NAMALWA (cell line): ENCODE results near the gene TRIM47.
A peak's percentile ranks its signal among the peaks of the same experiment; 100 is the strongest.
"Not testable (repeated sequence)": the region's sequence is repeated elsewhere in the genome, so short reads cannot be mapped to it uniquely, and the experiment has no call there.

Experiments
- DNase-seq: peaks from one replicate; pipeline ENCODE4 v3.0.0-alpha.2; 2015; ENCODE audit warnings: low spot score

Gene TRIM47

GRCh38 chr17:75870228-75870627 lies 8.2 kb downstream of the TRIM47 start:
- not testable (repeated sequence) for DNase-seq

GRCh38 chr17:75869282-75870141 lies 8.9 kb downstream of the TRIM47 start:
- no peak for DNase-seq

- DNase-seq, result not testable (repeated sequence)
These were observed 9.6 kb downstream of the TRIM47 start for GRCh38 chr17:75868730-75869281.

GRCh38 chr17:75865404-75866188 lies 12.8 kb downstream of the TRIM47 start:
- not testable (repeated sequence) for DNase-seq

- not testable (repeated sequence) for DNase-seq
These were observed 13.5 kb downstream of the TRIM47 start for GRCh38 chr17:75864887-75865286.

- peak; percentile 84 for DNase-seq
These were observed 13.9 kb downstream of the TRIM47 start for GRCh38 chr17:75864448-75864871.

GRCh38 chr17:75861927-75862317 lies 16.5 kb downstream of the TRIM47 start:
- DNase-seq, result no peak

- not testable (repeated sequence) for DNase-seq
These were observed 19.0 kb downstream of the TRIM47 start for GRCh38 chr17:75859358-75859757.

GRCh38 chr17:75856062-75856756 lies 22.2 kb downstream of the TRIM47 start:
- DNase-seq, result peak; percentile 78

GRCh38 chr17:75855310-75856061 lies 22.9 kb downstream of the TRIM47 start, which contains the start of gene WBP2:
WBP2 (minus strand) TSS chr17:75855335; CDS start chr17:75855297, 38 bp downstream.
- DNase-seq, result peak; percentile 100

GRCh38 chr17:75854881-75855309 lies 23.5 kb downstream of the TRIM47 start:
- no peak for DNase-seq

- no peak for DNase-seq
These were observed 24.2 kb downstream of the TRIM47 start for GRCh38 chr17:75854101-75854748.

GRCh38 chr17:75853433-75853832 lies 24.9 kb downstream of the TRIM47 start:
- DNase-seq, result no peak

GRCh38 chr17:75851693-75851991 lies 26.7 kb downstream of the TRIM47 start:
- DNase-seq, result not testable (repeated sequence)

- no peak for DNase-seq
These were observed 27.3 kb downstream of the TRIM47 start for GRCh38 chr17:75850928-75851692.

- no peak for DNase-seq
These were observed 28.7 kb downstream of the TRIM47 start for GRCh38 chr17:75849724-75850123.

- DNase-seq, result no peak
These were observed 29.1 kb downstream of the TRIM47 start for GRCh38 chr17:75849279-75849646.

GRCh38 chr17:75848523-75849278 lies 29.7 kb downstream of the TRIM47 start:
- peak; percentile 52 for DNase-seq
